Kidney glomerular epithelial cell (primary cell): ENCODE data around the gene CELA2B.
"Not testable (repeated sequence)": the region's sequence is repeated elsewhere in the genome, so short reads cannot be mapped to it uniquely, and the experiment has no call there.

Source experiments
- DNase-seq: peaks from one replicate; lab custom pipeline; 2025; lab: John Stamatoyannopoulos, UW

The CELA2B gene

GRCh38 chr1:15445390-15446122 lies 30.3 kb upstream of the CELA2B start:
- no peak for DNase-seq

- no peak for DNase-seq
Measured at GRCh38 chr1:15446212-15446611, 29.7 kb upstream of the CELA2B start.

GRCh38 chr1:15448877-15449462 lies 26.9 kb upstream of the CELA2B start:
- DNase-seq: no peak

DNA sequence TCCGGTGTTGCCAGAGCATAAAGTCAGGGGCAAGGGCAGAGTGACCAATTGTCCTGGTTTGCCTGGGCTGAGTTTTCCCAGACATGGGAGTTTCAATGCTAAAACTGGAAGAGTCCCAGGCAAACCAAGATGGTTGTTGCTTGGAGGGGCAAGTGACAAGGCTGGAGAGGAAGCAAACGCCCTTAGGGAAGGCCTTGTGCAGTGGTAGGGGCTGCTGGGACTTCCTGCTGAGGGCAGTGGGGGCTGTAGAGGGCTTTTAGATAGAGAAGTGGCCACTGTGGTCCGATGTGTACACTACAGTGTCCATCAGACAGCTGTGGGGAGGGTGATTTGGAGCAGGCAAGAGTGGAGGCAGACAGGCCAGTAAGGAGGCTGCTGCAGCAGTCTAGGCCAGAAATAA lies 26.3 kb upstream of the CELA2B start:
- DNase-seq: no peak

GRCh38 chr1:15451014-15451722 lies 24.7 kb upstream of the CELA2B start:
- no peak for DNase-seq

DNA sequence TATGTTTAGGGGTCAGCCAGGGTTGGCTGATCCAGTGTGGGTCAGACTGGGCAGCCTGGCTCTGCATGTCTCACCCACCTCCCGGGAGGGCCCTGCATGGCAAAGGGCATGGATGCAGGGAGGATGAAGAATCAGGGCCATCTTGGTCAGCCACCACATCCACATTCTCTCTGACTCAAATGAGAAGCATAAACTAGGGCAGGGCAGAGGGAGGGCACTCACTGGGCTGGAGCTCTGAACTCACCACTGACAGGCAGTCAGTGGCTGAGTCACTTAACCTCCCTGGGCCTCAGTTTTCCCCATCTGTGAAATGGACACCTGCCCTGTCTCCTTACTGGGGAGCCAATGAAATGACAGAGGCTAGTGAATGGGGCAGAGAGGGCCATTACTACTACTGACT lies 23.7 kb upstream of the CELA2B start:
- DNase-seq: no peak

DNA sequence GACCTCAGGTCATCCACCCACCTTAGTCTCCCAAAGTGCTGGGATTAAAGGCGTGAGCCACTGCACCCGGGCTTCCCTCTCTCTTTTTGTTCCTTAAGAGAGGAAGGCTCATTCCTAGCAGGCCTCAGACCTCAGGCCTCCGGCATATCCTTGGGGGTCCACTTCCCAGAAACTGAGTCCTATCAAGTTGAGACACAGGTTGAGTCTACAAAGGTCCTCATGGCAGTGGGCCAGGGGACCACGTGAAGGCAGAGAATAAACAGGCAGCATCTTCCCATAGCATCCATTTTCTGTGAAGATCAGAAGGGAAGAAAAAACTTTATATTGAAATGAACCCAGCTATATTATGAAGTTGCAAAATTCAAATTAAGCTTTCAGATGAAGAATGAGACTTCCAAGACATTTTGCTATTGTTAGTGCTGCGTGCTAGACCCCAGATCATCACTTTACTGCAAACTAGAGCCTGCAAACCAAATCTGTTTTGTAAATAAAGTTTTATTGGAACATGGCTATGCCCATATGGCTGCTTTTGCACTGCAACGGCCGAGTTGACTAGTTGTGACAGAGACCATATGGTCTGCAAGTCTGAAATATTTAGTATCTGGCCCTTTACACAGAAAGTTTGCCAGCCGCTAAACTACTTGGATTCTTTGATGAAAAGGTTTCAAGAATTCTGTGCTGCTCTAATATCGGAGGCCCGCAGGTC lies 22.9 kb upstream of the CELA2B start:
- no peak for DNase-seq

- DNase-seq: no peak
Measured at GRCh38 chr1:15453734-15454133, 22.2 kb upstream of the CELA2B start.

GRCh38 chr1:15454256-15454655 lies 21.6 kb upstream of the CELA2B start:
- no peak for DNase-seq

GRCh38 chr1:15455522-15455921 lies 20.4 kb upstream of the CELA2B start:
- DNase-seq: no peak

DNA sequence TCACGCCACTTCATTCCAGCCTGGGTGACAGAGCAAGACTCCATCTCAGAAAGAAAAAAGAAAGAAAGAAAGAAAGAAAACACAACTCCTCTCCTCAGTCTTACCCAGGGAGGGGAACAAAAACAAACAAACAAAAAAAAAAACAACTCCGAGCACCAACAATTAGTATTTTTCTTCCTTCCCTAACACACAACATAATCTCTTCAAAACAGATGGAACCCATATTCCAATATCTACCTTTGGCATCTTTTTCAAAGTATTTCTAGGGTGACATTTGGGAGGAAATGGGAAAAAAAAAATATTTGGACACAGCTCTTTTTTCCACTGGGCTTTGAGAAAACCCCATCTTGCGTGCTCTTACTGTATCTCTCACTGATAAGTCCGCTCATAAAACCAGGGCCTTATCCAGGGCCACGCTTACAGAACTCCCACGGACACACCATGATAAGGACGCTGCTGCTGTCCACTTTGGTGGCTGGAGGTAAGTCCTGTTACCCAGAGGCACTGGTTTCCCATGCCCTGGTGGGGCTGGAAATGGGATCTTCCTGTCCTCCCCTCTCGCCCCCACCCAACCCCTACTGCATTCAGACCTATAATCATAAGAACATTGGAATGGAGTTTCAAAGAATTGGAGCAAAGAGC lies 19.5 kb upstream of the CELA2B start, which contains the start of gene CELA2A:
Gene CELA2A, plus strand, starts transcription at position 420 of the 642 bp plus-strand sequence. Its CDS starts 22 bp downstream, at position 442.
- no peak for DNase-seq

GRCh38 chr1:15457585-15457984 lies 18.3 kb upstream of the CELA2B start:
- DNase-seq: no peak

GRCh38 chr1:15458388-15458787 lies 17.5 kb upstream of the CELA2B start:
- not testable (repeated sequence) for DNase-seq

GRCh38 chr1:15459771-15460707 lies 15.9 kb upstream of the CELA2B start:
- no peak for DNase-seq

DNA sequence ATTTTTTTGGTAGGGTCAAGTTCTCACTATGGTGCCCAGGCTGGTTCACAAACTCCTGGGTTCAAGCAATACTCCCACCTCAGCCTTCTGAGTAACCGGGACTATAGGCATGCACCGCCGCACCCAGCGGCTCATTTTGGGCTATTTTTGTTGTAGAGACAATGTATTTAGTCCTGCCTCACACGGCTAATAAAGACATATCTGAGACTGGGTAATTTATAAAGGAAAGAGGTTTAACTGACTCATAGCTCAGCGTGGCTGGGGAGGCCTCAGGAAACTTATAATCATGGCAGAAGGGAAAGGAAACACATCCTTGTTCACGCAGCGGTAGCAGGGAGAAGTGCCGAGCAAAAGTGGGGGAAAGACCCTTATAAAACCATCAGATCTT lies 15.2 kb upstream of the CELA2B start:
- DNase-seq: no peak

DNA sequence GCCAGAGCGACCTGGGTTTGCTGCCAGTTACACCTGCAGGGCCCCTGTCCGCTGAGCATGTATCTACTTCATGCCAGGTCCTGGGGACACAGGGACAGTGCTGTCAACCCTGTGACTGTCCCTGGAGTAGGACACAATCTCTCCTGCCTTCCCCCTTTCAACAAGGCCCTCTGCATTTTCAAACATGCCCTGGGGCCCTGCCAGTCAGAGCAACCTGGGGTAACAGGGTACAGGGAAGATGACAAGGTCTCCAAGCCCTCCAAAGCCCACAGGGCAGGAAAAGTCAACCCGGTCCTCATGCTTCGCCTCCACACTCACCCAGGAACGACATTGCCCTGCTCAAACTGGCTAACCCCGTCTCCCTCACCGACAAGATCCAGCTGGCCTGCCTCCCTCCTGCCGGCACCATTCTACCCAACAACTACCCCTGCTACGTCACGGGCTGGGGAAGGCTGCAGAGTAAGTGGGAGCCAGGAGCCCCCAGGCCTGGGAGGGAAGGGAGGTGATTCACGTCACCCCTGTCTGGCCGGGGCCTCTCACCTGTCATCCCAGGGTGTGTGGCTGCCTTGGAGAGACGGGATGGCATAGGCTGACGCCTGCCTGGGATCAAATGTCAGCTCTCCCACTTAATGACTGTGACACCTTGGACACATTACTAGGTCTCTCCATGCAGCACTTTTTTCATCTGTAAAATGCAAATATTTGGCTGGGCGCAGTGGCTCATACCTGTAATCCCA lies 12.7 kb upstream of the CELA2B start:
- DNase-seq: not testable (repeated sequence)

DNA sequence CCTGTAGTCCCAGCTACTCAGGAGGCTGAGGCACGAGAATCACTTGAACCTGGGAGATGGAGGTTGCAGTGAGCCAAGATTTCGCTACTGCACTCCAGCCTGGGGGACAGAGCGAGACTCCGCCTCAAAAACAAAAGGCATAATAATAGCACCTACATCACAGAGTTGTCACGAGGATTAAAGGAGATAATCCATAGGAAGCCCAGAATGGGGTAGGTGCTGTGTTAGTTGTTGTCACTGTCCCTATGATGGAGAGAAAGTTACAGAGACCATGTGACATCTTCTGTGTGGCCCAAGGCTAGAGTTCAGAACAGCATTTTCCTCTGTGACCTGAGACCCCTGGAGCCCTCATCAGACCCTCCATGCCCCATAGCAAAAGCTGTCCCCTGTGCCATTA lies 12.0 kb upstream of the CELA2B start:
- not testable (repeated sequence) for DNase-seq

DNA sequence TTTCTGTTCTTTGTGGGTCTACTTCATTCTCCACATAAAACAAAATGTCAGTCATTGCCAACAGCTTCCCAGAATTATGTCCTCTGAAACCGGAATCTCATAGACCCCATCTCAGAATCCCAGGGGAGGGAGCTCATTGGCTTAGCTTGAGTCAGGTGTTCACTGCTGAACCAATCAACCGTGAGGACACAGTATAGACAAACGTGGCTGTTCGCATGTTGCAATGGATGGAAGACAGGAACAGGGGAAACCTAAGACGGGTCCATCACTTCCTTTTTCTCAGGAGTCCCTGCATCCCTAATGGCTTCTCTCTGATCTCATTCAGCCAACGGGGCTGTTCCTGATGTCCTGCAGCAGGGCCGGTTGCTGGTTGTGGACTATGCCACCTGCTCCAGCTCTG lies 10.2 kb upstream of the CELA2B start:
- DNase-seq: no peak

DNA sequence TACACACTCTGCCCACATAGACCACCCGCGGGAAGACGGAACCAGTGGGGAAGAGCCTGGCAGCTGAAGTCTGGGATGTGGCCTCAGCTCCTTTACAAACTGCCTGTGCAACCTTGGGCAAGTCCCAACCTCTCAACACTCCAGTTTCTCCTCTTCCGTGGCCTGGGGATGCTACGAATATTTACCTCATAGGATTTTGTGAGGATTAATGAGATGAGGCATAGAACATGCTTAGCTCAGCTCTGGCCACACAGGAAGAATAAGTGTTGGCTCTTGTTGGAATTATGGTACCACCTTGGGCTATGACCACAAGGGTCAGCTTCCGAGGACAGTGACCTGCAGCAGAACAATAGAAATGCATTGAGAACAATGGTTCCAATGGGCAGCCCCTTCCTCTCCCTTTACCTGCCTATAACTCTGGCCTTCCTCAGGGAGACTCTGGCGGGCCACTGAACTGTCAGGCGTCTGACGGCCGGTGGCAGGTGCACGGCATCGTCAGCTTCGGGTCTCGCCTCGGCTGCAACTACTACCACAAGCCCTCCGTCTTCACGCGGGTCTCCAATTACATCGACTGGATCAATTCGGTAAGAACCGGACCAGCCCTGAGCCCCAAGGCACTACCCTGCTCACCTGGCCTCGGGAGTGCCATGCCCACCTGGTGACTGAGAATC lies 8.8 kb upstream of the CELA2B start:
- not testable (repeated sequence) for DNase-seq

- no peak for DNase-seq
Measured at GRCh38 chr1:15468145-15468544, 7.8 kb upstream of the CELA2B start.
